GM12878 (cell line): ENCODE measurements around the gene GPC3.

Experiments used
- CEBPZ ChIP-seq: fragments of 150-350 bp; IDR thresholded peaks from 2 replicates; pipeline ENCODE4 v1.6.1; 2016; ENCODE audit warnings: low read depth, low read length
- E2F8 ChIP-seq: fragments of 450-650 bp; IDR thresholded peaks from 2 replicates; pipeline ENCODE4 v1.6.1; 2018; ENCODE audit warnings: mild to moderate bottlenecking, low read depth, moderate library complexity; ENCODE audit not compliant: partially characterized antibody
- ESRRA ChIP-seq: IDR thresholded peaks from 2 replicates; pipeline ENCODE4 v1.6.1; 2012; ENCODE audit warnings: mild to moderate bottlenecking, low read length, improper control_type of control experiment
- EZH2 ChIP-seq: IDR thresholded peaks from 2 replicates; pipeline ENCODE4 v1.6.1; 2012; ENCODE audit warnings: low read depth, mild to moderate bottlenecking, control low read depth, inconsistent platforms, low read length, borderline replicate concordance; ENCODE audit not compliant: control insufficient read depth
- KDM1A ChIP-seq: fragments of 200-600 bp; sonication (generic); IDR thresholded peaks from 2 replicates; pipeline ENCODE4 v1.6.1; 2016; ENCODE audit warnings: borderline replicate concordance
- NRF1 ChIP-seq: conservative IDR thresholded peaks from 2 replicates; pipeline ENCODE4 v1.6.1; 2011; ENCODE audit warnings: mild to moderate bottlenecking, low read depth, low read length, improper control_type of control experiment
- POLR2A ChIP-seq: IDR thresholded peaks from 2 replicates; pipeline ENCODE4 v1.6.1; 2011; ENCODE audit warnings: low read depth, mild to moderate bottlenecking, low read length
- POLR2AphosphoS5 ChIP-seq: IDR thresholded peaks from 2 replicates; pipeline ENCODE4 v1.6.1; 2011; ENCODE audit warnings: mild to moderate bottlenecking, low read length, inconsistent platforms
- TF ChIP-seq, protein P1 (sequence below), 3 experiments: IDR thresholded peaks in 2 of 3; conservative IDR thresholded peaks in 1 of 3; 2 replicates each; pipeline ENCODE4 v1.5.1; 2011; ENCODE audit warnings: low read depth in 3 of 3, low read length in 3 of 3, mild to moderate bottlenecking in 3 of 3, control low read depth in 2 of 3, moderate library complexity in 2 of 3, inconsistent platforms in 1 of 3, mixed read lengths in 1 of 3; ENCODE audit not compliant: control insufficient read depth in 2 of 3, insufficient read depth in 1 of 3; ENCODE audit errors: extremely low read depth in 1 of 3
- TF ChIP-seq, protein P2 (sequence below): IDR thresholded peaks from 2 replicates; pipeline ENCODE4 v1.6.1; 2012; ENCODE audit warnings: low read depth, low read length, improper control_type of control experiment
- TF ChIP-seq, protein P3 (sequence below): IDR thresholded peaks from 2 replicates; pipeline ENCODE4 v1.6.1; 2011; ENCODE audit warnings: low read depth, low read length, improper control_type of control experiment, borderline replicate concordance

GRCh38 chrX:133924548-133924947 is 60.8 kb downstream of the GPC3 start:
- TF ChIP-seq KDM1A (no peak), POLR2AphosphoS5 (no peak), NRF1 (no peak), CEBPZ (no peak), EZH2 (no peak), POLR2A (no peak), E2F8 (no peak), ESRRA (no peak)
- TF ChIP-seq, protein P1, sequence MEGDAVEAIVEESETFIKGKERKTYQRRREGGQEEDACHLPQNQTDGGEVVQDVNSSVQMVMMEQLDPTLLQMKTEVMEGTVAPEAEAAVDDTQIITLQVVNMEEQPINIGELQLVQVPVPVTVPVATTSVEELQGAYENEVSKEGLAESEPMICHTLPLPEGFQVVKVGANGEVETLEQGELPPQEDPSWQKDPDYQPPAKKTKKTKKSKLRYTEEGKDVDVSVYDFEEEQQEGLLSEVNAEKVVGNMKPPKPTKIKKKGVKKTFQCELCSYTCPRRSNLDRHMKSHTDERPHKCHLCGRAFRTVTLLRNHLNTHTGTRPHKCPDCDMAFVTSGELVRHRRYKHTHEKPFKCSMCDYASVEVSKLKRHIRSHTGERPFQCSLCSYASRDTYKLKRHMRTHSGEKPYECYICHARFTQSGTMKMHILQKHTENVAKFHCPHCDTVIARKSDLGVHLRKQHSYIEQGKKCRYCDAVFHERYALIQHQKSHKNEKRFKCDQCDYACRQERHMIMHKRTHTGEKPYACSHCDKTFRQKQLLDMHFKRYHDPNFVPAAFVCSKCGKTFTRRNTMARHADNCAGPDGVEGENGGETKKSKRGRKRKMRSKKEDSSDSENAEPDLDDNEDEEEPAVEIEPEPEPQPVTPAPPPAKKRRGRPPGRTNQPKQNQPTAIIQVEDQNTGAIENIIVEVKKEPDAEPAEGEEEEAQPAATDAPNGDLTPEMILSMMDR (IDR thresholded peaks at IDR 0.05 in 2 of 3, conservative IDR thresholded peaks at IDR 0.05 in 1 of 3; ENCODE audit: control insufficient read depth in 2 of 3, extremely low read depth in 1 of 3, insufficient read depth in 1 of 3, low read depth in 3 of 3, low read length in 3 of 3): no peak
- TF ChIP-seq, protein P2, sequence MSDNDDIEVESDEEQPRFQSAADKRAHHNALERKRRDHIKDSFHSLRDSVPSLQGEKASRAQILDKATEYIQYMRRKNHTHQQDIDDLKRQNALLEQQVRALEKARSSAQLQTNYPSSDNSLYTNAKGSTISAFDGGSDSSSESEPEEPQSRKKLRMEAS: no peak
- TF ChIP-seq, protein P3, sequence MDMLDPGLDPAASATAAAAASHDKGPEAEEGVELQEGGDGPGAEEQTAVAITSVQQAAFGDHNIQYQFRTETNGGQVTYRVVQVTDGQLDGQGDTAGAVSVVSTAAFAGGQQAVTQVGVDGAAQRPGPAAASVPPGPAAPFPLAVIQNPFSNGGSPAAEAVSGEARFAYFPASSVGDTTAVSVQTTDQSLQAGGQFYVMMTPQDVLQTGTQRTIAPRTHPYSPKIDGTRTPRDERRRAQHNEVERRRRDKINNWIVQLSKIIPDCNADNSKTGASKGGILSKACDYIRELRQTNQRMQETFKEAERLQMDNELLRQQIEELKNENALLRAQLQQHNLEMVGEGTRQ: no peak
